ENCODE data around the gene NLGN1. TPM values are rescaled to one million over a fixed set of nuclear protein-coding genes. Genes with fewer than 3 reads are reported as not detected.

Gene NLGN1
- total and polyA plus RNA-seq, 12 donors, result 0.13 to 3.7 (median 0.84) TPM

GRCh38 chr3:173780067-173780466 is 382.5 kb downstream of the NLGN1 start:
- no peak for DNase-seq

GRCh38 chr3:173785004-173785403 is 387.5 kb downstream of the NLGN1 start:
- DNase-seq, result no peak
- intact Hi-C loops (cut with DNase I), result no loop called here
- Histone ChIP-seq H3K4me3 (no peak overlapping the region), H3K4me1 (replicated peaks in 1 of 2) (no peaks in the 10 kb centered on the region), H3K27me3 (no peaks in the 10 kb centered on the region), H3K9me3 (replicated peaks in 1 of 3) (no peaks in the 10 kb centered on the region), H3K27ac (no peak overlapping the region), H3K36me3 (replicated peaks in 1 of 2) (no peaks in the 10 kb centered on the region)
- 56 to 64% (median 64%) methylated on average over 3 of the region's 3 CpGs for WGBS, 4 donors
- TF ChIP-seq POLR2A (IDR thresholded peaks at IDR 0.05) (no peak), CTCF (IDR thresholded peaks at IDR 0.05) (no peak)

More at GRCh38 chr3:173780067-173780466, 382.5 kb downstream of the NLGN1 start:
- no peak overlapping the region for H3K4me3 ChIP-seq
- H3K4me1 ChIP-seq (replicated peaks in 1 of 2), result no peaks in the 10 kb centered on the region
- H3K36me3 ChIP-seq (replicated peaks in 1 of 2), result no peaks in the 10 kb centered on the region
- no peak for TF ChIP-seq POLR2A (IDR thresholded peaks at IDR 0.05)
- TF ChIP-seq CTCF (IDR thresholded peaks at IDR 0.05), result no peak
- no peak overlapping the region for H3K27ac ChIP-seq
- WGBS, 4 donors, result 80 to 86% (median 83%) methylated on average over 3 of the region's 3 CpGs
- intact Hi-C loops (cut with DNase I), result no loop called here
- no peaks in the 10 kb centered on the region for H3K27me3 ChIP-seq
- H3K9me3 ChIP-seq (replicated peaks in 1 of 3), result peaks cover 0 to 5% (median 0%) of the 10 kb centered on the region in 3 donors

- Histone ChIP-seq H3K27ac (no peak overlapping the region), H3K36me3 (replicated peaks in 1 of 2) (no peaks in the 10 kb centered on the region), H3K9me3 (replicated peaks in 1 of 3) (no peaks in the 10 kb centered on the region), H3K4me3 (no peak overlapping the region), H3K27me3 (no peaks in the 10 kb centered on the region), H3K4me1 (replicated peaks in 1 of 2) (no peaks in the 10 kb centered on the region)
- intact Hi-C loops (cut with DNase I), result no loop called here
- DNase-seq, result no peak
- WGBS, 4 donors, result 74 to 91% (median 80%) methylated on average over 2 of the region's 2 CpGs
- TF ChIP-seq CTCF (IDR thresholded peaks at IDR 0.05) (no peak), POLR2A (IDR thresholded peaks at IDR 0.05) (no peak)
Observed at GRCh38 chr3:173789530-173790162, 392.1 kb downstream of the NLGN1 start.

GRCh38 chr3:173793963-173794362 is 396.4 kb downstream of the NLGN1 start:
- H3K36me3 ChIP-seq (replicated peaks in 1 of 2), result no peaks in the 10 kb centered on the region
- no peaks in the 10 kb centered on the region for H3K27me3 ChIP-seq
- H3K9me3 ChIP-seq (replicated peaks in 1 of 3), result no peaks in the 10 kb centered on the region
- no peak for TF ChIP-seq POLR2A (IDR thresholded peaks at IDR 0.05)
- no peak for TF ChIP-seq CTCF (IDR thresholded peaks at IDR 0.05)
- 67 to 83% (median 77%) methylated on average over 2 of the region's 2 CpGs for WGBS, 4 donors
- H3K4me3 ChIP-seq, result no peak overlapping the region
- H3K4me1 ChIP-seq (replicated peaks in 1 of 2), result no peaks in the 10 kb centered on the region
- DNase-seq, result no peak
- intact Hi-C loops (cut with DNase I), result no loop called here
- H3K27ac ChIP-seq, result no peak overlapping the region
